CD14-positive monocyte (primary cell): ENCODE results near the gene WNT5B. TPM values are rescaled to one million over a fixed set of nuclear protein-coding genes. Genes with fewer than 3 reads are reported as not detected.

ENCODE experiments used
- DNase-seq, 3 donors: peaks; one replicate each; pipeline ENCODE4 v3.0.0-alpha.2; 2011 to 2022
- H2AFZ ChIP-seq: 2 replicates; pipeline ENCODE4 v1.6.0; 2012; ENCODE audit warnings: mild to moderate bottlenecking, low read depth, low read length, inconsistent platforms; ENCODE audit not compliant: insufficient read depth, poor library complexity, severe bottlenecking
- H3K27ac ChIP-seq, 2 donors: 1 replicate in 1 of 2; 2 replicates in 1 of 2; pipeline ENCODE4 v1.5.1; 2012 to 2013; ENCODE audit warnings: low read length in 2 of 2, control low read depth in 1 of 2, inconsistent platforms in 1 of 2, low read depth in 1 of 2, mild to moderate bottlenecking in 1 of 2
- H3K27me3 ChIP-seq, 2 donors: one replicate each; pipeline versions ENCODE4 v1.6.0 to v1.6.1; 2011 to 2013; ENCODE audit warnings: low read length in 2 of 2; ENCODE audit not compliant: control insufficient read depth in 2 of 2, insufficient read depth in 2 of 2
- H3K36me3 ChIP-seq, 2 donors: replicated peaks in 1 of 2; 1 replicate in 1 of 2; 2 replicates in 1 of 2; pipeline versions ENCODE4 v1.5.1 to v1.6.1; 2012 to 2013; ENCODE audit warnings: low read length in 2 of 2, control low read depth in 1 of 2, inconsistent platforms in 1 of 2, mild to moderate bottlenecking in 1 of 2; ENCODE audit not compliant: insufficient read depth in 2 of 2, control insufficient read depth in 1 of 2
- H3K4me1 ChIP-seq, 2 donors: 1 replicate in 1 of 2; 2 replicates in 1 of 2; pipeline versions ENCODE4 v1.5.1 to v1.6.1; 2012 to 2013; ENCODE audit warnings: low read length in 2 of 2, control low read depth in 1 of 2, inconsistent platforms in 1 of 2, mild to moderate bottlenecking in 1 of 2, moderate library complexity in 1 of 2; ENCODE audit not compliant: insufficient read depth in 2 of 2, control insufficient read depth in 1 of 2
- H3K4me2 ChIP-seq: replicated peaks from 2 replicates; pipeline ENCODE3; 2012; ENCODE audit warnings: low read length, moderate library complexity, mild to moderate bottlenecking; ENCODE audit not compliant: poor library complexity, severe bottlenecking; ENCODE audit errors: extremely low read depth
- H3K4me3 ChIP-seq, 3 experiments: fragments of 200-600 bp in 1 of 3; sonication (generic) in 1 of 3; replicated peaks in 1 of 3; 1 replicate in 2 of 3; 2 replicates in 1 of 3; pipeline ENCODE4 v1.5.1; 2011 to 2013; ENCODE audit warnings: low read length in 3 of 3, mild to moderate bottlenecking in 3 of 3, control low read depth in 2 of 3, low read depth in 2 of 3, inconsistent platforms in 1 of 3, moderate library complexity in 1 of 3
- H3K79me2 ChIP-seq: 2 replicates; pipeline ENCODE4 v1.6.0; 2012; ENCODE audit warnings: mild to moderate bottlenecking, control low read depth, inconsistent platforms, low read length, moderate library complexity; ENCODE audit not compliant: insufficient read depth
- H3K9ac ChIP-seq: 2 replicates; pipeline ENCODE4 v1.6.0; 2017; ENCODE audit warnings: low read length, mild to moderate bottlenecking; ENCODE audit not compliant: insufficient read depth, poor library complexity, severe bottlenecking
- H3K9me3 ChIP-seq, 2 donors: replicated peaks in 1 of 2; 1 replicate in 1 of 2; 2 replicates in 1 of 2; pipeline versions ENCODE4 v1.5.1 to v1.6.1; 2012 to 2013; ENCODE audit warnings: low read length in 2 of 2, control low read depth in 1 of 2; ENCODE audit not compliant: control insufficient read depth in 1 of 2, insufficient read depth in 1 of 2
- H4K20me1 ChIP-seq: 2 replicates; pipeline ENCODE4 v1.6.0; 2012; ENCODE audit warnings: mild to moderate bottlenecking, low read length, control low read depth, moderate library complexity; ENCODE audit not compliant: insufficient read depth
- H3K27ac Mint-ChIP-seq, 7 donors: one replicate each; pipeline ENCODE4 v1.8.0; 2020; ENCODE audit warnings: mild to moderate bottlenecking in 7 of 7, mixed read lengths in 7 of 7, moderate library complexity in 6 of 7, inconsistent platforms in 2 of 7
- H3K27me3 Mint-ChIP-seq, 3 donors: one replicate each; pipeline ENCODE4 v1.8.0; 2021 to 2022; ENCODE audit warnings: low read depth in 3 of 3, mild to moderate bottlenecking in 3 of 3, mixed read lengths in 3 of 3, moderate library complexity in 3 of 3, inconsistent platforms in 1 of 3
- H3K36me3 Mint-ChIP-seq, 2 donors: one replicate each; pipeline ENCODE4 v1.8.0; 2020; ENCODE audit warnings: mixed read lengths in 2 of 2, inconsistent platforms in 1 of 2, mild to moderate bottlenecking in 1 of 2
- H3K4me1 Mint-ChIP-seq: one replicate; pipeline ENCODE4 v1.8.0; 2020; ENCODE audit warnings: mild to moderate bottlenecking, mixed read lengths
- H3K4me3 Mint-ChIP-seq, 2 donors: one replicate each; pipeline ENCODE4 v1.8.0; 2020; ENCODE audit warnings: mild to moderate bottlenecking in 2 of 2, mixed read lengths in 2 of 2, moderate library complexity in 1 of 2
- H3K9me3 Mint-ChIP-seq, 7 donors: one replicate each; pipeline ENCODE4 v1.8.0; 2020 to 2022; ENCODE audit warnings: mixed read lengths in 7 of 7, mild to moderate bottlenecking in 6 of 7, moderate library complexity in 6 of 7, inconsistent platforms in 2 of 7
- WGBS: methylation state at CpG from one replicate; pipeline ENCODE4 v1.1.5; 2013; ENCODE audit warnings: missing lambda C conversion rate; ENCODE audit not compliant: insufficient coverage; 5-methylcytosine and 5-hydroxymethylcytosine counted together
- intact Hi-C, 2 donors: fragments of 100-400 bp; cut with micrococcal nuclease; formaldehyde crosslinking; loops; one replicate each; pipeline versions ENCODE4 v1.15.0 to v1.15.1; 2023
- polyA plus RNA-seq, 3 donors: library from polyadenylated mRNA; depleted of rRNA in 1 of 3; unstranded in 2 of 3; stranded (reverse) in 1 of 3; fragments of 300-500 nt in 2 of 3; fragments of >200 nt in 1 of 3; fragmentation: Illumina TruSeq in 2 of 3; gene quantifications; 1 replicate in 2 of 3; 2 replicates in 1 of 3; pipeline ENCODE4 v1.2.3, GENCODE V29; 2012 to 2021
- TF ChIP-seq, protein P1 (sequence below): fragments of 200-600 bp; IDR thresholded peaks from one replicate; pipeline ENCODE4 v1.8.0; 2022; ENCODE audit warnings: antibody characterized with exemption, mild to moderate bottlenecking

Gene WNT5B
- polyA plus RNA-seq, 3 donors = 2.7 to 4.1 (median 3.1) TPM

DNA sequence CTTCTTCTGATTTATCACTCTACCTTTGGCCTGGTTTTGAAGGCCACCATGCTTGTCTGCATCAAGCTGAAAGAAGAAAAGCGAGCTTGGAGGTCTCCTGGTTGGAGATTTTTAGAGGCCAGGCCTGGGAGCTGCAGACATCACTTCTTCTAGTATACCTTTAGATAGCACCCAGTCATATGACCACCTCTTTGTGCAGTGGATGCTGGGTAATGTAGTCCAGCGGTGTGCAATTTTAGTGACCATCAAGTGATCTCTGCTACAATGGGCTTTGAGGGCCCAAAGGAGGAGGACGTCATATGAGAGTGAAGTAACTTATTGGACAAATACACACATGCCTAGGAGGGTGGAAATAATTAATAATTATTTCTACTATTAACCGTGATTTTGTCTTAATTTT is 15.2 kb upstream of the WNT5B start:
- Histone ChIP-seq H3K27ac (no peak overlapping the region), H3K27me3 (no peaks in the 10 kb centered on the region), H2AFZ (no peak overlapping the region), H3K9me3 (no peaks in the 10 kb centered on the region), H3K9ac (no peak overlapping the region), H4K20me1 (no peaks in the 10 kb centered on the region), H3K36me3 (no peaks in the 10 kb centered on the region), H3K4me3 (no peak overlapping the region), H3K79me2 (peaks cover 11% of the 10 kb centered on the region), H3K4me1 (peaks cover 62 to 64% of the 10 kb centered on the region in 2 donors), H3K4me2 (no peak overlapping the region)
- no peaks in the 10 kb centered on the region for H3K27me3 Mint-ChIP-seq
- peaks cover 67% of the 10 kb centered on the region for H3K4me1 Mint-ChIP-seq
- no peak for DNase-seq
- H3K9me3 Mint-ChIP-seq = no peaks in the 10 kb centered on the region
- no peak overlapping the region for H3K27ac Mint-ChIP-seq
- H3K4me3 Mint-ChIP-seq = no peak overlapping the region
- intact Hi-C loops = no loop called here
- no peaks in the 10 kb centered on the region for H3K36me3 Mint-ChIP-seq
- TF ChIP-seq, protein P1, sequence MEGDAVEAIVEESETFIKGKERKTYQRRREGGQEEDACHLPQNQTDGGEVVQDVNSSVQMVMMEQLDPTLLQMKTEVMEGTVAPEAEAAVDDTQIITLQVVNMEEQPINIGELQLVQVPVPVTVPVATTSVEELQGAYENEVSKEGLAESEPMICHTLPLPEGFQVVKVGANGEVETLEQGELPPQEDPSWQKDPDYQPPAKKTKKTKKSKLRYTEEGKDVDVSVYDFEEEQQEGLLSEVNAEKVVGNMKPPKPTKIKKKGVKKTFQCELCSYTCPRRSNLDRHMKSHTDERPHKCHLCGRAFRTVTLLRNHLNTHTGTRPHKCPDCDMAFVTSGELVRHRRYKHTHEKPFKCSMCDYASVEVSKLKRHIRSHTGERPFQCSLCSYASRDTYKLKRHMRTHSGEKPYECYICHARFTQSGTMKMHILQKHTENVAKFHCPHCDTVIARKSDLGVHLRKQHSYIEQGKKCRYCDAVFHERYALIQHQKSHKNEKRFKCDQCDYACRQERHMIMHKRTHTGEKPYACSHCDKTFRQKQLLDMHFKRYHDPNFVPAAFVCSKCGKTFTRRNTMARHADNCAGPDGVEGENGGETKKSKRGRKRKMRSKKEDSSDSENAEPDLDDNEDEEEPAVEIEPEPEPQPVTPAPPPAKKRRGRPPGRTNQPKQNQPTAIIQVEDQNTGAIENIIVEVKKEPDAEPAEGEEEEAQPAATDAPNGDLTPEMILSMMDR = no peak
- WGBS = no CpG with 5 or more reads among the region's 4 CpGs

DNA sequence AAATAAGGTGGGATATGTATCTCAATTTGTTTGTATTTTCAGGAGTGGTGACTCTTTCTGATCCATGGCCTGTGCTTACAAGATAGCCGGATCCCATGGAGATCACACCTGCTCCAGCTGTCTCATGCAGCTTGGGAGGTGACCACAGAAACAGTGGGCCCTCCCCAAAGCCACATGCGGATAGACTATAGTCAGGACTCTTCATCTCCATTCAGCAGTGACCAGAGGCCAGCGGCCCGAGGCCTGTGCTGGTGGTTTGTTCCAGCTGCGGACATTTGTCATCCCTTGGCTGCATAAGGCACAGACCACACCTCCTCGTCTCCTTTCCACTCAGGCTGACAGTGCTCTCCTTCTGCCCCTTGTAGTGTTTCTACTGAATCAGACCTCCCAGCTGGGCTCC is 14.7 kb upstream of the WNT5B start:
- peaks cover 66% of the 10 kb centered on the region for H3K4me1 Mint-ChIP-seq
- WGBS = 99% methylated on average over 6 of the region's 6 CpGs
- H3K27me3 ChIP-seq = no peaks in the 10 kb centered on the region
- no peak overlapping the region for H3K9ac ChIP-seq
- TF ChIP-seq, protein P1 = no peak
- peaks cover 11% of the 10 kb centered on the region for H3K79me2 ChIP-seq
- no peaks in the 10 kb centered on the region for H3K36me3 Mint-ChIP-seq
- H3K27ac Mint-ChIP-seq = peak overlapping the region in 1 of 7 donors; percentile 47
- no peaks in the 10 kb centered on the region for H3K9me3 ChIP-seq
- peaks cover 62 to 64% of the 10 kb centered on the region in 2 donors for H3K4me1 ChIP-seq
- H3K9me3 Mint-ChIP-seq = no peaks in the 10 kb centered on the region
- no peak for DNase-seq
- no peaks in the 10 kb centered on the region for H3K27me3 Mint-ChIP-seq
- no peak overlapping the region for H3K4me2 ChIP-seq
- no peaks in the 10 kb centered on the region for H3K36me3 ChIP-seq
- H3K27ac ChIP-seq = no peak overlapping the region
- H4K20me1 ChIP-seq = no peaks in the 10 kb centered on the region
- no peak overlapping the region for H2AFZ ChIP-seq
- intact Hi-C loops = no loop called here
- no peak overlapping the region for H3K4me3 Mint-ChIP-seq
- H3K4me3 ChIP-seq = no peak overlapping the region
